KOPT-K1 (cell line): ENCODE data around the gene NAT8L.

Source experiments
- H3K27ac ChIP-seq: fragments of 200-600 bp; sonication (generic); 2 replicates; pipeline ENCODE4 v1.5.1; 2016; ENCODE audit warnings: antibody characterized with exemption, mild to moderate bottlenecking, low read depth, low read length; ENCODE audit not compliant: poor library complexity, severe bottlenecking
- H3K36me3 ChIP-seq: fragments of 200-600 bp; sonication (generic); 2 replicates; pipeline ENCODE4 v1.5.1; 2017; ENCODE audit warnings: antibody characterized with exemption, mild to moderate bottlenecking, low read length, moderate library complexity; ENCODE audit not compliant: insufficient read depth
- H3K9me3 ChIP-seq: fragments of 200-600 bp; sonication (generic); 2 replicates; pipeline ENCODE4 v1.5.1; 2017; ENCODE audit warnings: antibody characterized with exemption, low read length, mild to moderate bottlenecking; ENCODE audit not compliant: insufficient read depth, poor library complexity, severe bottlenecking

NAT8L gene

DNA sequence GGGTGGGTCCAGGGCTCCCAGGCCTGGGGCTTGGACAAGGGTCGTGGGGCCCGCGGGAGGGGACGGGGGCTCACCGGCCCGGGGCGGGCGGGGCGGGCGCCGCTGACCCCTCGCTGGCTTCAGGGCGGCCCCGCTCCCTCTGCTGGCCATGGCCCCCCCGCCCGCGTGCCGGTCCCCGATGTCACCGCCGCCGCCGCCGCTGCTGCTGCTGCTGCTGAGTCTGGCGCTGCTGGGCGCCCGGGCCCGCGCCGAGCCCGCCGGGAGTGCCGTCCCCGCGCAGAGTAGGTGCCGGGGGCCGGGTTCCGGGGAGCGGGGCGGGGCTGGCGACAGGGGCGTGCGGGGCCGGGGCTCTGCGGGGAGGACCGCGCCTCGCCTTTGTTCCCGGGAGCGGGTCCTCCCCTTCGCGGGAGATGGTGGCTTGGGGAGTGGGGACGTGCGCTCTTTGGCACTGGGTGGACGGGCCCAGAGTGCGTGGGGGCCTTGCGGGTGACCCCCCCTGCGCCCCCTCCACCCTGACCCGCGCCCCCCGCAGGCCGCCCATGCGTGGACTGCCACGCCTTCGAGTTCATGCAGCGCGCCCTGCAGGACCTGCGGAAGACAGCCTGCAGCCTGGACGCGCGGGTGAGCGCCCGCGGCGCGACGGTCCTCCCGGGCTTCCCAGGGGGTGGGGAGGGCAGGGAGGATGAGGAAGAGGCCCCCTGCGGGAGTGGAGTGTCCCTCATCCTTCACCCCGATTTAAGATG, 16.8 kb upstream of the NAT8L start:
- Histone ChIP-seq H3K9me3 (no peaks in the 10 kb centered on the region), H3K27ac (peak overlapping the region; percentile 30), H3K36me3 (no peaks in the 10 kb centered on the region)

- Histone ChIP-seq H3K36me3 (no peaks in the 10 kb centered on the region), H3K9me3 (no peaks in the 10 kb centered on the region), H3K27ac (no peak overlapping the region)
These were observed 16.2 kb upstream of the NAT8L start for GRCh38 chr4:2042947-2043395.

GRCh38 chr4:2043396-2044118, 15.6 kb upstream of the NAT8L start:
- no peak overlapping the region for H3K27ac ChIP-seq
- H3K36me3 ChIP-seq = no peaks in the 10 kb centered on the region
- no peaks in the 10 kb centered on the region for H3K9me3 ChIP-seq

DNA sequence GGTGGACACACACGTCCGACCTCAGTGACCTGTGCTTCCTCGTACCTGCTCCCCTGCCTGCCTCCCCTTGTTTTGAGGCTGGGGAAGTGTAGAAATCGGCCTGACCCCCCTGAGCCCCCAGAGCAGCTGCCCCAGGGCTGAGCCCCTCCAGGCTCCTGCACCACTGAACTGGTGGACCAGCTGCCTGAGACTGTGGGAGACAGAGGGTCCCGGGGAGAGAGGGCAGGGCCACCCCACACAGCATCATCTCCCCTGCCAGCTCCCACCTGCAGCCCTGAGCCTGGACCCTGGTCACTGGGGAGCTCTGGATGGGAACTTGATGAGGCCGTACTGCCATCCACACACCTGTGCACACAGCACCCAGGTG, 15.0 kb upstream of the NAT8L start:
- Histone ChIP-seq H3K27ac (no peak overlapping the region), H3K9me3 (no peaks in the 10 kb centered on the region)

DNA sequence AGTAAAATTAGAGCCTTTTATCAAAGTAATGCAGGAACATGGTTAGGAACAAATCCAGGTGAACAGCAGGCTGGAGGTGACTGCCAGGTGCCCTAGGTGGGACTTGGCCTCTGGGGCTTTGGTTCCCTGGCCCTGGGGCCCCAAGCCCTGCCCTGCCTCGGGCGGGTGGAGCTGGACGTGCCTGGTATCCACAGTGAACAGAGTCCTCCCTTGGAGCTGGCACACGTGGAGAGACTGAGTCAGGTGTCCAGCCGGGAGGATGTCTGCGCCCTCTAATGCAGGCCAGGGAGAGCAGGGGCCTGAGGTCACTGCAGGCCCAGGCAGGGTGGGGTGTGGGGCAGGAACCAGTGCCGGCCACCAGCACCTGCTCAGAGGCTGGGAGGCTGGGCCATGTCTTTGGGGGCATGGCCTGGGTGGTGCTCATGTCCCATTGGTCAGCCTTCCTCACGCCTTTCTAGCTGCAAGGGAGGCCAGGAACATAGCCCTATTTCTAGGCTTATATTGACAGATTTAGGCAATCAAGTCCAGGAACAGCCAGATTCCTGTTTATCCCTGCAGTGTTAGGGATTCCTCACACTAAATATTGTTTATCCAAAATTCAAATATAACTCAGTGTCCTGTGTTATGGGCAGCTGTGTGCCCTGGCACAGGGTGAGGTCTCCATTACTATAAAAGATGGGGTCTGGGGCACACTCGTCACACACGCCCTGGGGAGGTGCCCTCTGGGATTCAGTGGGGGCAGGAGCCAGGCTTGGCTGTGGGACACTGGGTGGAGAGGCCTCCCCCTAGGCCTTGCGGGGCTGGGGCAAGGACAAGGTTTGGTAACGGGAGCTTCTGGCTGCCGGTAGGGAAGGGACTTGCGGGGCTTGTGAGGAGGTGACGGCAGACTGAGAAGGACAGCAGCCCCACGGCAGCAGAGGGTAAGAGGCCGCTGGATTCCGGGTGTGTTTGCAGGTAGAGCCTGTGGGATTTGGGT, 14.3 kb upstream of the NAT8L start:
- Histone ChIP-seq H3K9me3 (no peaks in the 10 kb centered on the region), H3K27ac (no peak overlapping the region), H3K36me3 (no peaks in the 10 kb centered on the region)

More for the DNA sequence above, 15.0 kb upstream of the NAT8L start:
- no peaks in the 10 kb centered on the region for H3K36me3 ChIP-seq

GRCh38 chr4:2045518-2045951, 13.6 kb upstream of the NAT8L start:
- no peaks in the 10 kb centered on the region for H3K36me3 ChIP-seq

DNA sequence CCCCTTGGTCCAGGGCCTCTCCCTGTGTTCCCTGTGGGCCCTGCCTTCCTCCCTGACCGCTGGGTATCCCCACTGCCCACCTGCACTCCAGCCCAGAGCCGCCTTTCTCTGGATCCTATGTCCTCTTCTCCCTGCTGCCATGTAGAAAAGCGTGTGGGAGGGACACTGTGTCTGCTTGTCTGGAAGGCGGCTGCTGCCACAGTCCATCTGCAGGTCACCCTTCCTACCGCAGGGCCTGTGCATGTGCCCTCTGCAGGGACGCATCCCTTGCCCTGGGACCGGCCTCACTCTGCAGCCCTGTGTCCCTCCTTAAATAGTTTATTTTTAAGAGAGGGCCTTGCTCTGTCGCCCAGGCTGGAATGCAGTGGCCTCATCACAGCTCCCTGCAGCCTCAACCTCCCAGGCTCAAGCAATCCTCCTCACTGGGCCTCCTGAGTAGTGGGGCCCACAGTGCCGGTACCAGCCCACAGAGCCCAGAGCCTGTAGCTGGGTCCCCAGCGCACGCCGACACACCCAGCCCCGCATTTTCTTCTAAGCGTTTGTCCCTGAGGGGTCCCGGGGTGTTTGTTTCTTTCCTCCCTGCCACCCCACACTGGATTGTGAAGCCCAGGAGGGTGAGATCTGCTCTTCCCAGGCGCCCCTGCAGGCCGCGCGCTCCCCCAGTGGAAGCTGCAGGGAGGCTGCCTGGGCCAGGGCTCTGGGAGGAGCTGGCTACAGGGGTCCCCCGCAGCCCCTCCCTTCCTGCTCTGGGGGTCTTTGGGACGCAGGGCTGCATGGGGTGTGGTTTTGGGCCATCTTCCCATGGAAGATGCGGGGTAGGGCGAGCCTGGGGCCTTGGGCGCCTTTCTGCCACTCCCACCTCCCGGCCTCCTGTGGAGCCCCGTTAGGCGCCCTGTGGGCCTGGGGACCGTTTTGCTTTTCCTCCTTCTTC, 12.8 kb upstream of the NAT8L start:
- Histone ChIP-seq H3K27ac (no peak overlapping the region), H3K9me3 (no peaks in the 10 kb centered on the region), H3K36me3 (no peaks in the 10 kb centered on the region)

More at GRCh38 chr4:2045518-2045951, 13.6 kb upstream of the NAT8L start:
- Histone ChIP-seq H3K27ac (no peak overlapping the region), H3K9me3 (no peaks in the 10 kb centered on the region)

DNA sequence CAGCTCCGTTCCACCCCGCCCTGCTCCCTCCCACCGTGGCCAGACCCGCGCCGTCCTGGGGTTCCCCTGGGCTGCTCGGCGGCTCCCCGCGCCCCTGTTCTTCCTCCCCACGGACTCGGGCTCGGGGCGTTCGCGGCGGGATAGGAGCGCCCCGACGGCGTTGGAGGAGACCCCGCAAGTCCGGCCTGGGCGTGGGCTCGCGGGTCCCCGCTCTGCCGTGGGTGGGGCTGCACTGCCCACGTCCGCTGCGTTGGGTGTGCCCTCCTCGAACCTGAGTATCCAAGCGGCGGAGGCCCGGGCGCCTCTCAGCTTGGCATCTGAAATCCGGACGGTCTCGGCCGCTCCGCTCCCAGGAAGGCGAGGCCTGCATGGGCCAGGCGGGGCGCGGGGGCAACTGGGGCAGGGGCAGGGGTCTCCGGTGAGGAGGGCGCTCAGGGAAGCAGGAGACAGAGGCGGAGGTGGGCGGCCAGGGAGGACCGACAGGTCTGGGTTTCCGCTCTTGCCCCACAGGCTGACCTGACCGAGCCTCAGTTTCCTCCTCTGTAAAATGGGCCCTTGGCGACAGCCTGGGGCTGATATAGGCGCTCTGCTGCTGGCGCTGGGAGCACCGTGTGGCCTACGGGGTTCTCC, 12.0 kb upstream of the NAT8L start:
- Histone ChIP-seq H3K27ac (no peak overlapping the region), H3K36me3 (no peaks in the 10 kb centered on the region), H3K9me3 (no peaks in the 10 kb centered on the region)

DNA sequence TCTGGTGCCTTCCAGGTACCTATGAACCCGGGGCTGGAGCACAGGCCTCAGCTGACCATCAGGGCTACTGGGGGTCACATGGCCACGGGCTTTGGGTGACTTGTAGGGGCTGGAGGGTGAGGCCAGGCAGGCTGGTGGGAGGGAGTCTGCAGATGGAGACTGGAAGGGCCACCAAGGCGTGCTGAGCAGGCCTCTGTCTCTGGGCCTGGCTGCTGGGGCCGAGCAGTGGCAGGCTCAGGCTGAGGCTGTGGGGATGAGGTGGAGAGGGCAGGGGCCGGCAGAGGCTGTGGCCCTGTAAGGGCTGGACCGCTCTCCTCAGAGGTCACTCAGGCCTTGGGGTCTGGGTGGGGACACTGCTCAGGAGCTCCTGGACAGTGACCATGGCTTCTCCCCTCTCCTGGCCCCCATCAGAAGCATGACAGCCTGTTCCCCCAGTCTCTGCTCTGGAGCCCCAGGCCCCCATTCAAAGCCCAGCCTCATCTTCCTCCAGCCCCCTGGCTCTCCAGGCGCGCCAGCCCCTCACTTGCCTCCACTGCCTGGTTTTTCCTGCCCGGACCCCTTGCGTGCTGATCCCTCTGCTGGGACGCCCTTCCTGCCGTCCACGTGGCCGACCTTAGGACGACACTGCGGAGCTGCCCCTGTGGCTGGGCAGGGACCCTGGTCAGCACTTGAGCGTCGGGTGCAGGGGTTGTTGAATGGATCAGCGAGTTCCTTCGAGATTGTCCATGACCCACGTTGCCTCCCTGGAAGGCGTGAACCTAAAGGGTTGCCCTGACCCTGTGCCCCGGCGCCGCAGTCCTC, 11.1 kb upstream of the NAT8L start:
- Histone ChIP-seq H3K27ac (no peak overlapping the region), H3K9me3 (no peaks in the 10 kb centered on the region)

GRCh38 chr4:2048831-2049230, 10.3 kb upstream of the NAT8L start:
- Histone ChIP-seq H3K36me3 (no peaks in the 10 kb centered on the region), H3K9me3 (no peaks in the 10 kb centered on the region), H3K27ac (no peak overlapping the region)

More for the DNA sequence above, 11.1 kb upstream of the NAT8L start:
- no peaks in the 10 kb centered on the region for H3K36me3 ChIP-seq

DNA sequence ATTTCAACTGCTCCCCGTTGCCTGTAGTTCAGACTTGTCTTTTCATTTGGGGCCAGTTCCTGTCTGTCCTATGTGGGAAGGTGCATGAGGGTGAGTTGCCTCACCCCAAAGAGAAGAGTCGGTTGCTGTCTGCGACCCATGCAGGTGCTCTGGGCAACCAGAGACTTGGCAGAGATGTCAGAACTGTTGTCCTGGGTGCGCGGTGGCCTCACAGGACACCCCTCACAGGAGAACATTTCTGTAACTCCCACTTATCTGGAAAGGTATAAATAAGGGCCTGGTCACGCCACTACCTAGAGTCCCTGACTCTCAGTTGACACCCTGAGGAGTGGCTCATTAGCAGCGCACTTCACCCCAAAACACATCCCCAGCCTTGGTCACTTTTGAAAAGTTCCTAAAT, 9.7 kb upstream of the NAT8L start:
- Histone ChIP-seq H3K27ac (no peak overlapping the region), H3K9me3 (no peaks in the 10 kb centered on the region), H3K36me3 (no peaks in the 10 kb centered on the region)

- no peak overlapping the region for H3K27ac ChIP-seq
- H3K9me3 ChIP-seq = no peaks in the 10 kb centered on the region
- no peaks in the 10 kb centered on the region for H3K36me3 ChIP-seq
These were observed 9.3 kb upstream of the NAT8L start for GRCh38 chr4:2049811-2050210.

GRCh38 chr4:2051086-2051485, 8.0 kb upstream of the NAT8L start:
- Histone ChIP-seq H3K27ac (no peak overlapping the region), H3K36me3 (no peaks in the 10 kb centered on the region), H3K9me3 (no peaks in the 10 kb centered on the region)
